PFSK-1 (cell line): Measurements from ENCODE around the gene CCL23.

Source experiments
- FOXP2 ChIP-seq: optimal IDR thresholded peaks from 2 replicates; pipeline ENCODE3; 2011; ENCODE audit warnings: borderline replicate concordance, control low read depth, inconsistent platforms; ENCODE audit not compliant: insufficient read depth; ENCODE audit errors: extremely low read length, extremely low read depth
- POLR2AphosphoS5 ChIP-seq: IDR thresholded peaks from 2 replicates; pipeline ENCODE4 v1.6.1; 2012; ENCODE audit warnings: low read depth, mild to moderate bottlenecking, control low read depth, low read length, moderate library complexity
- SIN3A ChIP-seq: IDR thresholded peaks from 2 replicates; pipeline ENCODE4 v1.6.1; 2012; ENCODE audit warnings: mild to moderate bottlenecking, low read length, moderate library complexity, borderline replicate concordance; ENCODE audit not compliant: insufficient read depth
- TAF1 ChIP-seq: IDR thresholded peaks from 2 replicates; pipeline ENCODE4 v1.6.1; 2012; ENCODE audit warnings: low read length, control low read depth, borderline replicate concordance; ENCODE audit not compliant: insufficient read depth
- TF ChIP-seq, protein P1 (sequence below), 2 experiments: IDR thresholded peaks; 2 replicates each; pipeline versions ENCODE4 v1.6.1 to v1.8.0; 2011 to 2012; ENCODE audit warnings: low read depth in 2 of 2, low read length in 2 of 2, control low read depth in 1 of 2, inconsistent platforms in 1 of 2, mild to moderate bottlenecking in 1 of 2, moderate library complexity in 1 of 2; ENCODE audit not compliant: insufficient read depth in 1 of 2

Gene CCL23

DNA sequence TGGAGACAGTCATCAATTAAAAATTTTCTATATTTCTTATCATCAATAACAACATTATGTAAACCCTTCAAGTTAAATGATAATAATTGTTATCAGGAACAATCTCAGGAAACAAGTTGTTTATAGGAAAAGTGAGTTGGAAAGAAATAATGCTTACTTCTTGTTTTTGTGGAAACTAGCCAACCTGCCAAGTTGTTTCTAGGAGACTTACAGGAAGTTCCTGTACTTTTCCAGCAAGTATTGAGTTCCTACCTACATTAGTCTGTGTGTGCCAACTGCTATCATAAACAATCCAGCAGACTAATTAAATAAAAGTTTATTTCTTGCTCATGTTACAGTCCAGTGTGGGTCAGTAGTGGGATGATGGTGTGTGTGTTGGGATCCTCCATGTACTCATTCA is 29.6 kb downstream of the CCL23 start:
- no peak for TF ChIP-seq POLR2AphosphoS5
- no peak for TF ChIP-seq TAF1
- TF ChIP-seq, protein P1, sequence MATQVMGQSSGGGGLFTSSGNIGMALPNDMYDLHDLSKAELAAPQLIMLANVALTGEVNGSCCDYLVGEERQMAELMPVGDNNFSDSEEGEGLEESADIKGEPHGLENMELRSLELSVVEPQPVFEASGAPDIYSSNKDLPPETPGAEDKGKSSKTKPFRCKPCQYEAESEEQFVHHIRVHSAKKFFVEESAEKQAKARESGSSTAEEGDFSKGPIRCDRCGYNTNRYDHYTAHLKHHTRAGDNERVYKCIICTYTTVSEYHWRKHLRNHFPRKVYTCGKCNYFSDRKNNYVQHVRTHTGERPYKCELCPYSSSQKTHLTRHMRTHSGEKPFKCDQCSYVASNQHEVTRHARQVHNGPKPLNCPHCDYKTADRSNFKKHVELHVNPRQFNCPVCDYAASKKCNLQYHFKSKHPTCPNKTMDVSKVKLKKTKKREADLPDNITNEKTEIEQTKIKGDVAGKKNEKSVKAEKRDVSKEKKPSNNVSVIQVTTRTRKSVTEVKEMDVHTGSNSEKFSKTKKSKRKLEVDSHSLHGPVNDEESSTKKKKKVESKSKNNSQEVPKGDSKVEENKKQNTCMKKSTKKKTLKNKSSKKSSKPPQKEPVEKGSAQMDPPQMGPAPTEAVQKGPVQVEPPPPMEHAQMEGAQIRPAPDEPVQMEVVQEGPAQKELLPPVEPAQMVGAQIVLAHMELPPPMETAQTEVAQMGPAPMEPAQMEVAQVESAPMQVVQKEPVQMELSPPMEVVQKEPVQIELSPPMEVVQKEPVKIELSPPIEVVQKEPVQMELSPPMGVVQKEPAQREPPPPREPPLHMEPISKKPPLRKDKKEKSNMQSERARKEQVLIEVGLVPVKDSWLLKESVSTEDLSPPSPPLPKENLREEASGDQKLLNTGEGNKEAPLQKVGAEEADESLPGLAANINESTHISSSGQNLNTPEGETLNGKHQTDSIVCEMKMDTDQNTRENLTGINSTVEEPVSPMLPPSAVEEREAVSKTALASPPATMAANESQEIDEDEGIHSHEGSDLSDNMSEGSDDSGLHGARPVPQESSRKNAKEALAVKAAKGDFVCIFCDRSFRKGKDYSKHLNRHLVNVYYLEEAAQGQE (IDR thresholded peaks at IDR 0.05; ENCODE audit: insufficient read depth in 1 of 2, low read depth in 2 of 2, low read length in 2 of 2) = no peak
- no peak for TF ChIP-seq SIN3A
- TF ChIP-seq FOXP2 = no peak

DNA sequence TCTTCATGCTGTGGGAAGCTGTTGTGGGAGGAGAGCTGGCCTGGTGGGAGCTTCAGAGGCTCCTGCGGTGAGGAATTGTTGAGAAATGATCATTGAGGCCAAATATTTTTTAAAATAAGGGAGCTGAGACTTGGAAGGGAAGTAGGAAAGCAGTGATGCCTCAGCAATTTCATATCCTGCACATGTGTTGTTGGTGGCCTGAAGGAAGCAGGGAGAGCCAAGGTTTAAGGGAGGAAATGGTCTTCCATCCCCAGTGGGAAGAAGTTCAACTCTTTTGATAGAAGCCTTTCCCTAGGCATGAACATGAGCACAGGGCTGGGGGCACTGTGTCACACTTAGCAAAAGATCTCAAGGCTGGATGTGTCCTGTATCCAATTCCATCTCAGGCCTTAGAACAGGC is 31.1 kb downstream of the CCL23 start, which contains the start of gene CCL14:
Gene CCL14 (minus strand): TSS at position 87 of the 400 bp plus-strand sequence. CDS start 80 bp downstream, at position 7.
- TF ChIP-seq SIN3A (no peak), POLR2AphosphoS5 (no peak), FOXP2 (no peak), TAF1 (no peak)
- TF ChIP-seq, protein P1 (IDR thresholded peaks at IDR 0.05; ENCODE audit: insufficient read depth in 1 of 2, low read depth in 2 of 2, low read length in 2 of 2) = no peak

DNA sequence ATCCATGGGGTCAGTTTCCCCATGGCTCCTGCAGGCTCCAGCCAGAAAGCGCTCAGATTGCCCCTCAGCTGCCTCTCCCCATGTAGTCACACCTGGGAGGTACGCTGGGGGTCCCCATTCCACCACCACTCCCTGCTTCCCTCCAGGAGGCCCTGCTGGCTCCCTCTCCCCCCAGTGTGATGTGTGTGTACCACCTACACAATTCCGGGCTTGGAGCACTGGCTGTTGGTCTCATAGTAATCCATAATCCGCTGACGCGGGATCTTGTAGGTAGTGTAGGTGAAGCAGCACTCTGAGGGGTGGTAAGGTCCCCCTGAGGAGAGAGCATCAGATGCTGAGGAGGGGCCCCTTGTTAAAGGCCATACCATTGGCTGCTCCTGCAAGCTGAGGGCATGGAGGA is 33.6 kb downstream of the CCL23 start:
- TF ChIP-seq, protein P1 (IDR thresholded peaks at IDR 0.05; ENCODE audit: insufficient read depth in 1 of 2, low read depth in 2 of 2, low read length in 2 of 2) = no peak
- TF ChIP-seq FOXP2 (no peak), SIN3A (no peak), POLR2AphosphoS5 (no peak), TAF1 (no peak)

DNA sequence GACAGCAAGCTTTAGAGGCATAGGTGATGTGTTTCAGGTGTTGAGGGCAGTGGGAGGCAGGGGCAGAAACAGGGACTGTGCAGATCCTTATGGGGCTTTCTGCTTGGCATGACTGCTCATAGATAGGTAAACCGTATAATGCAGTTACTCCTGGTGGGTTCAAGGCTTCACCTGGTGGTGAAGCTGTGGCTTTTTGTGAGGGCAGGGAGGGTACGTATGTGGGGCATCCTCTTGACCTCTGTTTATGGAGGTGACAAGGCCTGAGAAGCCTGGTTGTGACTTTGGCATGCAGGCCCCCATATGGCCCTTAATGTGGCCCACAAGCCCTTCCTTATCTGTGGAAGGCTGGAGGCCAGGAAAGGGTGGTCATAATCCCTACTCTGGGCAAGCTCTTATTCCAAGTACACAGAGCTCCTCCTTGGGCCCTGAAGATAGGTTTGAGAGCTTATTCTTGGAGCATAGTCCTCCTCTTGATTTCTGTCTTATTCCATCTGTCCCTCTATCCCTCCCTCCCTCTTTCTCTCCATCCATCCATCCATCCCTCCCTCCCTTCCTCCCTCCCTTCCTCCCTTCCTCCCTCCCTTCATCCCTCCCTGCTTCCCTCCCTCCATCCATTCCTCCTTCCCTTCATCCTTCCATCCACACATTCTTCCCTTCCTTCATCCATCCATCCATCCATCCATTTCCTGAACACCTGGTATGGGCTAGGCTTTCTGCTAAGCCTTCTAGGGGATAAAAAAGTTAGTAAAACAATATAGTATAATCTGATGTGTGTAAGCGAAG is 35.2 kb downstream of the CCL23 start:
- no peak for TF ChIP-seq POLR2AphosphoS5
- no peak for TF ChIP-seq TAF1
- TF ChIP-seq FOXP2 = no peak
- TF ChIP-seq, protein P1 (IDR thresholded peaks at IDR 0.05; ENCODE audit: insufficient read depth in 1 of 2, low read depth in 2 of 2, low read length in 2 of 2) = no peak
- no peak for TF ChIP-seq SIN3A

DNA sequence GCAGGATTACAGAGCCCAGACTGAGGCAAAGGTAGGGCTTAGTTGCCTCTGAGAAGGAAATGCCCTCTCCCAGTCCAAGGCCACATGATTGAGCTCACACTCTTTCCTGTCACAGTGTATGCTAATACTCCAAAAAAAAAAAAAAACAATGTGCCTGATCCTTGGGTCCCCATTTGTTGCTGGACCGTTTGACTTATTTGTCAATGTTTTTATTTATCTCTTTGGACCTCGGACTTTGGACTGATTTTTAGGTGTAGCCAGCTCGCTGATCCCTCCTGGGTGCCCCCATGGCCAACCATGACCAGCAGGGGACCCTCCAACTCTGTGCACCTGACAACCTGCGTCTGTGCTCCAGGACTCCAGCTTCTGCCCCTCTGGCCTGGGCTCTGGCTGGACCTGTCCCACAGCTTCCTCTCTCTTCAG is 35.9 kb downstream of the CCL23 start:
- TF ChIP-seq, protein P1 (IDR thresholded peaks at IDR 0.05; ENCODE audit: insufficient read depth in 1 of 2, low read depth in 2 of 2, low read length in 2 of 2) = no peak
- no peak for TF ChIP-seq FOXP2
- no peak for TF ChIP-seq TAF1
- no peak for TF ChIP-seq SIN3A
- no peak for TF ChIP-seq POLR2AphosphoS5
